SK-N-SH (cell line): Measurements from ENCODE around the gene CDC42SE1. TPM values are rescaled to one million over a fixed set of nuclear protein-coding genes. Genes with fewer than 3 reads are reported as not detected.

Experiments
- CTCF ChIA-PET: fragments of 300-600, 350-600 bp; formaldehyde crosslinking; extraction: SDS; loops from one replicate; lab custom pipeline; 2021; lab: Yijun Ruan, JAX
- POLR2A ChIA-PET: fragments of 350-600 bp; sonication (Branson Sonifier 250); formaldehyde crosslinking; extraction: SDS; loops from one replicate; lab custom pipeline; 2020; ENCODE audit warnings: antibody characterized with exemption, inconsistent platforms; lab: Yijun Ruan, JAX
- DNase-seq: peaks from one replicate; pipeline ENCODE4 v3.0.0; 2012
- H2AFZ ChIP-seq: fragments of 200-600 bp; sonication (generic); 2 replicates; pipeline ENCODE4 v1.8.1; 2016; ENCODE audit warnings: antibody characterized with exemption, mild to moderate bottlenecking, low read depth
- H3F3A ChIP-seq: fragments of 200-600 bp; sonication (generic); replicated peaks from 2 replicates; pipeline ENCODE3; 2016; ENCODE audit warnings: antibody characterized with exemption, mild to moderate bottlenecking; ENCODE audit not compliant: insufficient read depth
- H3K27ac ChIP-seq, 2 experiments: fragments of 200-500 bp in 1 of 2; fragments of 200-600 bp in 1 of 2; sonication (Bioruptor generic) in 1 of 2; sonication (generic), shearing (Covaris generic) in 1 of 2; 2 replicates each; pipeline versions ENCODE4 v1.5.1 to v1.6.1; 2014 to 2016; ENCODE audit warnings: low read depth in 2 of 2, inconsistent platforms in 1 of 2, low read length in 1 of 2, mild to moderate bottlenecking in 1 of 2, mixed read lengths in 1 of 2
- H3K27me3 ChIP-seq: fragments of 200-600 bp; sonication (generic), shearing (Covaris generic); 2 replicates; pipeline ENCODE4 v1.6.1; 2016; ENCODE audit warnings: mixed run types; ENCODE audit not compliant: insufficient read depth
- H3K36me3 ChIP-seq, 2 experiments: fragments of 200-500 bp in 1 of 2; fragments of 200-600 bp in 1 of 2; sonication (Bioruptor generic) in 1 of 2; sonication (generic) in 1 of 2; replicated peaks in 1 of 2; 2 replicates each; pipeline versions ENCODE3 to v1.5.1; 2014 to 2016; ENCODE audit warnings: low read length in 1 of 2, mild to moderate bottlenecking in 1 of 2; ENCODE audit not compliant: insufficient read depth in 2 of 2, control insufficient read depth in 1 of 2
- H3K4me1 ChIP-seq, 2 experiments: fragments of 200-500 bp in 1 of 2; fragments of 200-600 bp in 1 of 2; sonication (Bioruptor generic) in 1 of 2; sonication (generic), shearing (Covaris generic) in 1 of 2; 2 replicates each; pipeline versions ENCODE4 v1.5.1 to v1.6.1; 2014 to 2016; ENCODE audit warnings: low read depth in 1 of 2, low read length in 1 of 2, mixed run types in 1 of 2; ENCODE audit not compliant: insufficient read depth in 2 of 2, control insufficient read depth in 1 of 2
- H3K4me2 ChIP-seq: fragments of 200-600 bp; sonication (generic), shearing (Covaris generic); 2 replicates; pipeline ENCODE4 v1.6.1; 2017; ENCODE audit warnings: mixed run types
- H3K4me3 ChIP-seq, 2 experiments: fragments of 200-500 bp in 1 of 2; fragments of 200-600 bp in 1 of 2; sonication (Bioruptor generic) in 1 of 2; sonication (generic), shearing (Covaris generic) in 1 of 2; 2 replicates each; pipeline versions ENCODE4 v1.5.1 to v1.8.1; 2014 to 2016; ENCODE audit warnings: low read depth in 2 of 2, inconsistent platforms in 1 of 2, low read length in 1 of 2, mild to moderate bottlenecking in 1 of 2, mixed read lengths in 1 of 2, moderate library complexity in 1 of 2
- H3K79me2 ChIP-seq: fragments of 200-600 bp; sonication (generic); 2 replicates; pipeline ENCODE4 v1.8.1; 2017; ENCODE audit warnings: mild to moderate bottlenecking; ENCODE audit not compliant: insufficient read depth
- H3K9ac ChIP-seq: fragments of 200-600 bp; sonication (generic); 2 replicates; pipeline ENCODE4 v1.6.1; 2017; ENCODE audit warnings: mixed run types
- H3K9me2 ChIP-seq: fragments of 200-600 bp; sonication (generic); 2 replicates; pipeline ENCODE4 v1.6.1; 2017; ENCODE audit warnings: mixed run types
- H3K9me3 ChIP-seq: fragments of 200-600 bp; sonication (generic); 2 replicates; pipeline ENCODE4 v1.6.1; 2017; ENCODE audit warnings: mixed run types, mild to moderate bottlenecking, moderate library complexity
- H4K20me1 ChIP-seq: fragments of 200-600 bp; sonication (generic); 2 replicates; pipeline ENCODE4 v1.6.1; 2017; ENCODE audit warnings: mild to moderate bottlenecking, mixed run types; ENCODE audit not compliant: insufficient read depth
- ELF1 ChIP-seq: IDR thresholded peaks from 2 replicates; pipeline ENCODE4 v1.4.0; 2012
- EZH2phosphoT487 ChIP-seq: fragments of 200-600 bp; sonication (generic); IDR thresholded peaks from 2 replicates; pipeline ENCODE4 v1.6.1; 2017; ENCODE audit warnings: low read depth, mixed run types, mild to moderate bottlenecking, antibody characterized with exemption, moderate library complexity, borderline replicate concordance
- FOSL2 ChIP-seq: IDR thresholded peaks from 2 replicates; pipeline ENCODE4 v1.4.0; 2012; ENCODE audit warnings: low read depth, mild to moderate bottlenecking, moderate library complexity, borderline replicate concordance
- FOXJ3 ChIP-seq: sonication (generic); formaldehyde crosslinking; IDR thresholded peaks from 2 replicates; pipeline ENCODE4 v1.5.1; 2020; ENCODE audit warnings: mild to moderate bottlenecking, missing genetic modification reagents
- JUND ChIP-seq: IDR thresholded peaks from 2 replicates; pipeline ENCODE4 v1.4.0; 2012
- MEF2A ChIP-seq: IDR thresholded peaks from 2 replicates; pipeline ENCODE4 v1.4.0; 2012; ENCODE audit warnings: low read depth, borderline replicate concordance
- NFIC ChIP-seq: IDR thresholded peaks from 2 replicates; pipeline ENCODE4 v1.4.0; 2012; ENCODE audit warnings: borderline replicate concordance
- PBX3 ChIP-seq: IDR thresholded peaks from 2 replicates; pipeline ENCODE4; 2012
- POLR2AphosphoS5 ChIP-seq: IDR thresholded peaks from 2 replicates; pipeline ENCODE4 v1.6.1; 2012; ENCODE audit warnings: low read depth, low read length
- RCOR1 ChIP-seq: fragments of 150-350 bp; IDR thresholded peaks from 2 replicates; pipeline ENCODE4 v1.6.1; 2017; ENCODE audit warnings: antibody characterized with exemption, low read length
- REST ChIP-seq: IDR thresholded peaks from 2 replicates; pipeline ENCODE4 v1.6.1; 2012; ENCODE audit warnings: mild to moderate bottlenecking, low read depth, low read length, moderate library complexity
- RXRA ChIP-seq: IDR thresholded peaks from 2 replicates; pipeline ENCODE4 v1.4.0; 2012; ENCODE audit warnings: low read depth, mild to moderate bottlenecking, borderline replicate concordance
- TAF1 ChIP-seq: IDR thresholded peaks from 2 replicates; pipeline ENCODE4 v1.6.1; 2012; ENCODE audit warnings: low read depth, mild to moderate bottlenecking, low read length, moderate library complexity, borderline replicate concordance
- TCF12 ChIP-seq: IDR thresholded peaks from 2 replicates; pipeline ENCODE4 v1.4.0; 2012
- TEAD4 ChIP-seq: IDR thresholded peaks from 2 replicates; pipeline ENCODE4 v1.4.0; 2012; ENCODE audit warnings: mild to moderate bottlenecking, borderline replicate concordance; ENCODE audit not compliant: insufficient read depth
- YY1 ChIP-seq: IDR thresholded peaks from 2 replicates; pipeline ENCODE4 v1.4.0; 2012; ENCODE audit warnings: low read depth, mild to moderate bottlenecking
- WGBS: methylation state at CpG from one replicate; pipeline ENCODE4 v1.1.6; 2017; ENCODE audit warnings: low lambda C conversion rate; 5-methylcytosine and 5-hydroxymethylcytosine counted together
- polyA plus RNA-seq, 3 experiments: library from polyadenylated mRNA; depleted of rRNA; stranded (reverse); fragments of >200 nt; gene quantifications; 2 replicates each; pipeline ENCODE4 v1.2.3, GENCODE V29; 2012
- TF ChIP-seq, protein P1 (sequence below): fragments of 150-350 bp; IDR thresholded peaks from 2 replicates; pipeline ENCODE4 v1.6.1; 2017; ENCODE audit warnings: antibody characterized with exemption, low read length, low read depth, borderline replicate concordance
- TF ChIP-seq, protein P2 (sequence below): IDR thresholded peaks from 2 replicates; pipeline ENCODE4 v1.4.0; 2012; ENCODE audit warnings: low read depth
- TF ChIP-seq, protein P3 (sequence below): IDR thresholded peaks from 2 replicates; pipeline ENCODE4 v1.4.0; 2012; ENCODE audit warnings: low read depth, borderline replicate concordance

The CDC42SE1 gene
- polyA plus RNA-seq, 1 of the 3 experiments (the other 2 are of a cell fraction) = 47.8 TPM

DNA sequence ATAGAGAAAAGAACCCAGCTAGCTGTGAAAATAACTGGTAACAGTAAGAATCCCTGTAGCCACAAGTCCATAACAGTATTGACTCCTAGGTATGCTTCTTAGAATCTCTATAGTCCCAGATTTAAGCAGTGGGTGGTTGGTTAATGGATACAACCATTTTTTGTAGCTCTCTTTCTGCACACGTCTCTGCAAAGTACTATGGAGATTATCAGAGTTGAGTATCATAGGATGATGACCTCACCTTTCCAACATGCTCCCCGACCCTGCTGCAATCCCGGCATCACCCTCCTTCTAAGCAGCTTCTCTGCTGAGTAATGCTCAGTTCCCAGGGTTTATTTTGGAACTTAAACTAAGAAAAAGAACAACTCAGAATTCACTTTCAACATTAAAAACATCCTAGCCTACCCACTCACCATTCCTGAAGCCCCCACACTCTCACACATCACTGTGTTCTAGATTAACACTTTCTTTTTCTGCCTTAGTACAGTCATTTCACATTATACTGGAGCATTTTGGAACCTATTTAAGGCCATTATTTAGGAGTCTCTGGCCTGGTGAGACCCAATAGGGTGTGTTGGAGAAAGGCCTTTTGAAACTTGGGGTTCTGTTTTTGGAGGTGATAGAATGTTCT is 3.4 kb upstream of the CDC42SE1 start:
- Histone ChIP-seq H3K4me2 (peak overlapping the region; percentile 91), H3K27me3 (no peaks in the 10 kb centered on the region), H3K27ac (peak overlapping the region; percentile 67 to 99), H2AFZ (no peak overlapping the region), H4K20me1 (peaks cover 42% of the 10 kb centered on the region), H3K4me3 (peak overlapping the region; percentile 2 to 79; a peak in 3 of 4 replicates), H3K9me3 (no peaks in the 10 kb centered on the region), H3K4me1 (peaks cover 13 to 18% of the 10 kb centered on the region in 2 experiments), H3K9me2 (no peaks in the 10 kb centered on the region), H3F3A (peaks cover 38% of the 10 kb centered on the region), H3K36me3 (peaks cover 10 to 26% of the 10 kb centered on the region in 2 experiments), H3K9ac (peak overlapping the region; percentile 93), H3K79me2 (peaks cover 100% of the 10 kb centered on the region)
- TF ChIP-seq, protein P1, sequence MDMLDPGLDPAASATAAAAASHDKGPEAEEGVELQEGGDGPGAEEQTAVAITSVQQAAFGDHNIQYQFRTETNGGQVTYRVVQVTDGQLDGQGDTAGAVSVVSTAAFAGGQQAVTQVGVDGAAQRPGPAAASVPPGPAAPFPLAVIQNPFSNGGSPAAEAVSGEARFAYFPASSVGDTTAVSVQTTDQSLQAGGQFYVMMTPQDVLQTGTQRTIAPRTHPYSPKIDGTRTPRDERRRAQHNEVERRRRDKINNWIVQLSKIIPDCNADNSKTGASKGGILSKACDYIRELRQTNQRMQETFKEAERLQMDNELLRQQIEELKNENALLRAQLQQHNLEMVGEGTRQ = no peak
- TF ChIP-seq ELF1 = no peak
- peak; percentile 59; the same call in 1 of the 2 replicates for TF ChIP-seq FOSL2
- peak; percentile 34; the same call in 1 of the 2 replicates for TF ChIP-seq TCF12
- TF ChIP-seq YY1 = no peak
- TF ChIP-seq RCOR1 = no peak
- TF ChIP-seq FOXJ3 (CRISPR knock-in tag) = no peak
- TF ChIP-seq, protein P2, sequence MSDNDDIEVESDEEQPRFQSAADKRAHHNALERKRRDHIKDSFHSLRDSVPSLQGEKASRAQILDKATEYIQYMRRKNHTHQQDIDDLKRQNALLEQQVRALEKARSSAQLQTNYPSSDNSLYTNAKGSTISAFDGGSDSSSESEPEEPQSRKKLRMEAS = peak; percentile 57; the same call in 1 of the 2 replicates
- TF ChIP-seq EZH2phosphoT487 = no peak
- TF ChIP-seq NFIC = peak; percentile 5; the same call in 1 of the 2 replicates
- TF ChIP-seq TAF1 = 0 out of 2 replicates have a peak, but pooled peaks have one; percentile 31
- peak; percentile 28; the same call in 1 of the 2 replicates for TF ChIP-seq POLR2AphosphoS5
- peak; percentile 40; the same call in 1 of the 2 replicates for TF ChIP-seq JUND
- no peak for TF ChIP-seq MEF2A
- no peak for TF ChIP-seq RXRA
- ChIA-PET POLR2A (interaction anchor here (1.1 to 1.2 kb wide), 2 partner anchors 9 to 15 kb away, joined by 3 to 5 read pairs; partner anchors contain the start of gene C1orf56), CTCF (interaction anchor here (1.0 to 7.4 kb wide), 6 partner anchors 9 to 113 kb away, joined by 3 to 67 read pairs (median 4); partner anchors contain the start of genes C1orf56, GABPB2 and TMOD4)
- 15% methylated on average over 3 of the region's 3 CpGs for WGBS
- DNase-seq = peak; percentile 48

DNA sequence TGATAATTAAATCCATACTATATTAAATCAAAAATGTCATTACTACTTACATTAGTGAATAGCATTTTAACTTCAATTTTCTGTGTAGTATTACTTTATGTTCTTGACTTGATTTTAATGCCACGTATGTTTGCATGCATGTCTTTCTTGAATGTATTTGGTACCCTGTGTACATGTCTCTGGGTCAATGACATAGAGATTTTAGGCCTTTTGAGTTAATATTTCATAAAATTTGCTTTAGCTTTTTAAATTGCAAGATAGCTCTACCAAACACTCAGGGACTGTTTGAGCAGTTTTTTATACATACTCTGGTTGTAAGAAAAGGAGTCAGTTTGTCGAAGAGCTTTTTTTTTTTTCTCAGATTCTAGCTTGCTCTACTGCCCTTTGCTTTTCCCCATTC is 2.3 kb upstream of the CDC42SE1 start:
- H3K27me3 ChIP-seq = no peaks in the 10 kb centered on the region
- no peak overlapping the region for H2AFZ ChIP-seq
- H3K9me3 ChIP-seq = no peaks in the 10 kb centered on the region
- peaks cover 100% of the 10 kb centered on the region for H3K79me2 ChIP-seq
- peaks cover 1 to 17% of the 10 kb centered on the region in 2 experiments for H3K36me3 ChIP-seq
- peak overlapping the region; percentile 79 to 81 for H3K4me3 ChIP-seq
- H3F3A ChIP-seq = peaks cover 28% of the 10 kb centered on the region
- peak overlapping the region; percentile 99 for H3K27ac ChIP-seq
- H3K4me1 ChIP-seq = peaks cover 21 to 24% of the 10 kb centered on the region in 2 experiments
- ChIA-PET POLR2A (interaction anchor here (1.1 to 1.2 kb wide), 2 partner anchors 10 to 14 kb away, joined by 3 to 5 read pairs; partner anchors contain the start of gene C1orf56), CTCF (interaction anchor here (1.0 to 7.4 kb wide), 7 partner anchors 10 to 114 kb away, joined by 3 to 67 read pairs (median 4); partner anchors contain the start of genes C1orf56, GABPB2 and TMOD4)
- peaks cover 46% of the 10 kb centered on the region for H4K20me1 ChIP-seq
- H3K9me2 ChIP-seq = no peaks in the 10 kb centered on the region
- peak overlapping the region; percentile 91 for H3K4me2 ChIP-seq
- WGBS = 24% methylated on average over 2 of the region's 2 CpGs
- no peak for DNase-seq
- H3K9ac ChIP-seq = peak overlapping the region; percentile 93
- TF ChIP-seq REST = no peak
- no peak for TF ChIP-seq TEAD4
- TF ChIP-seq ELF1 = no peak
- TF ChIP-seq EZH2phosphoT487 = no peak
- no peak for TF ChIP-seq PBX3
- TF ChIP-seq, protein P3, sequence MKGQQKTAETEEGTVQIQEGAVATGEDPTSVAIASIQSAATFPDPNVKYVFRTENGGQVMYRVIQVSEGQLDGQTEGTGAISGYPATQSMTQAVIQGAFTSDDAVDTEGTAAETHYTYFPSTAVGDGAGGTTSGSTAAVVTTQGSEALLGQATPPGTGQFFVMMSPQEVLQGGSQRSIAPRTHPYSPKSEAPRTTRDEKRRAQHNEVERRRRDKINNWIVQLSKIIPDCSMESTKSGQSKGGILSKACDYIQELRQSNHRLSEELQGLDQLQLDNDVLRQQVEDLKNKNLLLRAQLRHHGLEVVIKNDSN = no peak
